Caco-2 (cell line): Measurements from ENCODE around the gene RRAGC. TPM values are rescaled to one million over a fixed set of nuclear protein-coding genes. Genes with fewer than 3 reads are reported as not detected.

Source experiments
- Bru-seq: library from RNA; stranded (reverse); fragments of 400-500 nt; gene quantifications from one replicate; lab custom pipeline; 2021; lab: Mats Ljungman, UMichigan
- BruChase-seq, 2 experiments: library from RNA; stranded (reverse); fragments of 400-500 nt; gene quantifications; one replicate each; lab custom pipeline; 2021; lab: Mats Ljungman, UMichigan
- BruUV-seq: library from RNA; stranded (reverse); fragments of 400-500 nt; replicated peaks from 2 replicates; lab custom pipeline; 2021; lab: Mats Ljungman, UMichigan
- CTCF ChIA-PET: fragments of 300-600 bp; sonication (Branson Sonifier 250); formaldehyde crosslinking; loops from one replicate; lab custom pipeline; 2022; ENCODE audit warnings: antibody characterized with exemption; lab: Charles Lee
- POLR2A ChIA-PET: fragments of 300-600 bp; sonication (Branson Sonifier 250); formaldehyde crosslinking; loops from one replicate; lab custom pipeline; 2022; ENCODE audit warnings: antibody characterized with exemption; lab: Charles Lee
- DNase-seq, 2 experiments: peaks; one replicate each; pipeline versions ENCODE4 v3.0.0 to v3.0.0-alpha.2; 2020 to 2022
- H3K27me3 ChIP-seq: replicated peaks from 2 replicates; pipeline ENCODE4 v1.6.0; 2011; ENCODE audit warnings: low read length; ENCODE audit not compliant: control insufficient read depth, insufficient read depth
- H3K36me3 ChIP-seq: 2 replicates; pipeline ENCODE4 v1.5.1; 2011; ENCODE audit warnings: low read length; ENCODE audit not compliant: control insufficient read depth, insufficient read depth
- H3K4me1 ChIP-seq: fragments of 250-450 bp; sonication (Bioruptor Pico); 2 replicates; pipeline ENCODE4 v1.5.1; 2020; ENCODE audit warnings: mild to moderate bottlenecking
- H3K4me3 ChIP-seq: 2 replicates; pipeline ENCODE4 v1.5.1; 2011; ENCODE audit warnings: low read depth, mild to moderate bottlenecking, control low read depth, low read length
- H3K9me3 ChIP-seq: fragments of 250-450 bp; sonication (Bioruptor Pico); 2 replicates; pipeline ENCODE4 v1.5.1; 2020; ENCODE audit warnings: mild to moderate bottlenecking, moderate library complexity
- H3K27ac Mint-ChIP-seq: one replicate; pipeline ENCODE4 v1.8.0; 2022; ENCODE audit warnings: mixed read lengths; ENCODE audit not compliant: unreplicated experiment
- H3K27me3 Mint-ChIP-seq: one replicate; pipeline ENCODE4 v1.8.0; 2022; ENCODE audit warnings: mixed read lengths; ENCODE audit not compliant: insufficient read depth, unreplicated experiment
- H3K36me3 Mint-ChIP-seq: one replicate; pipeline ENCODE4 v1.8.0; 2022; ENCODE audit warnings: mild to moderate bottlenecking, mixed read lengths; ENCODE audit not compliant: insufficient read depth, unreplicated experiment
- H3K4me1 Mint-ChIP-seq: one replicate; pipeline ENCODE4 v1.8.0; 2022; ENCODE audit warnings: low read depth, mixed read lengths; ENCODE audit not compliant: unreplicated experiment
- H3K4me3 Mint-ChIP-seq: one replicate; pipeline ENCODE4 v1.8.0; 2022; ENCODE audit warnings: mild to moderate bottlenecking, moderate library complexity, mixed read lengths; ENCODE audit not compliant: unreplicated experiment
- H3K9me3 Mint-ChIP-seq: one replicate; pipeline ENCODE4 v1.8.0; 2022; ENCODE audit warnings: mixed read lengths; ENCODE audit not compliant: unreplicated experiment
- intact Hi-C: fragments of 100-400 bp; cut with micrococcal nuclease; formaldehyde crosslinking; loops from one replicate; pipeline ENCODE4 v1.10.0; 2022; ENCODE audit not compliant: unreplicated experiment
- long read RNA-seq: library from polyadenylated mRNA; stranded (forward); transcript quantifications from one replicate; pipeline ENCODE4 v2.0.0, GENCODE V29; 2022
- total RNA-seq: library from RNA; stranded (reverse); gene quantifications from 2 replicates; pipeline ENCODE4 v1.2.3, GENCODE V29; 2022
- TF ChIP-seq, protein P1 (sequence below), 2 experiments: fragments of 200-600 bp in 1 of 2; IDR thresholded peaks; 1 replicate in 1 of 2; 2 replicates in 1 of 2; pipeline versions ENCODE4 v1.5.1 to v1.8.0; 2011 to 2022; ENCODE audit warnings: antibody characterized with exemption in 1 of 2, control low read depth in 1 of 2, inconsistent platforms in 1 of 2, low read depth in 1 of 2, low read length in 1 of 2, mild to moderate bottlenecking in 1 of 2, moderate library complexity in 1 of 2; ENCODE audit not compliant: insufficient read depth in 1 of 2, severe bottlenecking in 1 of 2, unreplicated experiment in 1 of 2

The RRAGC gene, protein sequence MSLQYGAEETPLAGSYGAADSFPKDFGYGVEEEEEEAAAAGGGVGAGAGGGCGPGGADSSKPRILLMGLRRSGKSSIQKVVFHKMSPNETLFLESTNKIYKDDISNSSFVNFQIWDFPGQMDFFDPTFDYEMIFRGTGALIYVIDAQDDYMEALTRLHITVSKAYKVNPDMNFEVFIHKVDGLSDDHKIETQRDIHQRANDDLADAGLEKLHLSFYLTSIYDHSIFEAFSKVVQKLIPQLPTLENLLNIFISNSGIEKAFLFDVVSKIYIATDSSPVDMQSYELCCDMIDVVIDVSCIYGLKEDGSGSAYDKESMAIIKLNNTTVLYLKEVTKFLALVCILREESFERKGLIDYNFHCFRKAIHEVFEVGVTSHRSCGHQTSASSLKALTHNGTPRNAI
- total RNA-seq (15.3 and 16.0 TPM in 2 replicates), Bru-seq, nascent RNA (percentile 72 among the genes with signal in this experiment), BruChase-seq, experiment 1, labeled RNA remaining after a 2-hour chase (percentile 96 among the genes with signal in this experiment), BruChase-seq, experiment 2, labeled RNA remaining after a 6-hour chase (percentile 89 among the genes with signal in this experiment)
- long read RNA-seq, partial matches to known transcripts: 0 of 8 reads
- long read RNA-seq, other reads (novel, unspliced or antisense): 6 of 8 reads

- Mint-ChIP-seq H3K36me3 (peaks cover 7% of the 10 kb centered on the region), H3K4me1 (no peaks in the 10 kb centered on the region), H3K27ac (peak within 1 kb of the TSS; percentile 92), H3K27me3 (no peaks in the 10 kb centered on the region), H3K4me3 (peak within 1 kb of the TSS; percentile 98), H3K9me3 (no peaks in the 10 kb centered on the region)
- Histone ChIP-seq H3K36me3 (no peaks in the 10 kb centered on the region), H3K9me3 (no peaks in the 10 kb centered on the region), H3K4me3 (peak within 1 kb of the TSS; percentile 62), H3K4me1 (peaks cover 5% of the 10 kb centered on the region; the same call in 1 of the 2 replicates), H3K27me3 (no peaks in the 10 kb centered on the region)
- DNase-seq: peak; percentile 97 to 98
- CTCF ChIA-PET: interaction anchor here (0.6 to 1.3 kb wide), 2 partner anchors 9 to 233 kb away, joined by 3 read pairs; no protein-coding TSS in a partner anchor
- POLR2A ChIA-PET: interaction anchor here (1.3 kb wide), 1 partner anchor 166 kb away, joined by 4 read pairs; the partner anchor contains the start of gene NDUFS5
- intact Hi-C loops: loop anchor here (1.0 kb wide), 1 partner anchor 42 kb away; no protein-coding TSS in a partner anchor
- BruUV-seq: no TSS peak
- TF ChIP-seq, protein P1, sequence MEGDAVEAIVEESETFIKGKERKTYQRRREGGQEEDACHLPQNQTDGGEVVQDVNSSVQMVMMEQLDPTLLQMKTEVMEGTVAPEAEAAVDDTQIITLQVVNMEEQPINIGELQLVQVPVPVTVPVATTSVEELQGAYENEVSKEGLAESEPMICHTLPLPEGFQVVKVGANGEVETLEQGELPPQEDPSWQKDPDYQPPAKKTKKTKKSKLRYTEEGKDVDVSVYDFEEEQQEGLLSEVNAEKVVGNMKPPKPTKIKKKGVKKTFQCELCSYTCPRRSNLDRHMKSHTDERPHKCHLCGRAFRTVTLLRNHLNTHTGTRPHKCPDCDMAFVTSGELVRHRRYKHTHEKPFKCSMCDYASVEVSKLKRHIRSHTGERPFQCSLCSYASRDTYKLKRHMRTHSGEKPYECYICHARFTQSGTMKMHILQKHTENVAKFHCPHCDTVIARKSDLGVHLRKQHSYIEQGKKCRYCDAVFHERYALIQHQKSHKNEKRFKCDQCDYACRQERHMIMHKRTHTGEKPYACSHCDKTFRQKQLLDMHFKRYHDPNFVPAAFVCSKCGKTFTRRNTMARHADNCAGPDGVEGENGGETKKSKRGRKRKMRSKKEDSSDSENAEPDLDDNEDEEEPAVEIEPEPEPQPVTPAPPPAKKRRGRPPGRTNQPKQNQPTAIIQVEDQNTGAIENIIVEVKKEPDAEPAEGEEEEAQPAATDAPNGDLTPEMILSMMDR (IDR thresholded peaks at IDR 0.05; ENCODE audit: insufficient read depth in 1 of 2, low read depth in 1 of 2, low read length in 1 of 2, severe bottlenecking in 1 of 2, unreplicated experiment in 1 of 2): no peak
Observed at GRCh38 chr1:38859561-38860453, at the start of gene RRAGC. TSS of gene RRAGC (minus strand) at chr1:38859772. CDS start at chr1:38859646, 126 bp downstream.

- TF ChIP-seq, protein P1 (IDR thresholded peaks at IDR 0.05; ENCODE audit: insufficient read depth in 1 of 2, low read depth in 1 of 2, low read length in 1 of 2, severe bottlenecking in 1 of 2, unreplicated experiment in 1 of 2): no peak
- no peaks in the 10 kb centered on the region for H3K27me3 ChIP-seq
- intact Hi-C loops: no loop called here
- 0 out of 2 replicates have a peak, but pooled peaks cover 3% of the 10 kb centered on the region for H3K9me3 ChIP-seq
- no peaks in the 10 kb centered on the region for H3K4me1 ChIP-seq
- Mint-ChIP-seq H3K36me3 (no peaks in the 10 kb centered on the region), H3K27ac (no peak overlapping the region), H3K27me3 (no peaks in the 10 kb centered on the region), H3K4me3 (no peak overlapping the region), H3K9me3 (no peaks in the 10 kb centered on the region), H3K4me1 (no peaks in the 10 kb centered on the region)
- ChIA-PET CTCF (no interaction called here), POLR2A (no interaction called here)
- no peak overlapping the region for H3K4me3 ChIP-seq
- H3K36me3 ChIP-seq: no peaks in the 10 kb centered on the region
- BruUV-seq: no TSS peak
- no peak for DNase-seq
Observed at GRCh38 chr1:38908821-38909220, 49.2 kb upstream of the RRAGC start.
